Osteoblast (primary cell): ENCODE measurements around the gene TEX36. TPM values are rescaled to one million over a fixed set of nuclear protein-coding genes. Genes with fewer than 3 reads are reported as not detected.
"Not testable (repeated sequence)": the region's sequence is repeated elsewhere in the genome, so short reads cannot be mapped to it uniquely, and the experiment has no call there.

Experiments
- DNase-seq: peaks from one replicate; pipeline ENCODE4 v3.0.0; 2011; ENCODE audit warnings: low spot score, mixed read lengths; ENCODE audit not compliant: insufficient read length; ENCODE audit errors: missing footprints
- H2AFZ ChIP-seq: 2 replicates; pipeline ENCODE4 v1.6.0; 2011; ENCODE audit warnings: mild to moderate bottlenecking, low read length
- H3K27ac ChIP-seq: 2 replicates; pipeline ENCODE4 v1.5.1; 2011; ENCODE audit warnings: mild to moderate bottlenecking, low read depth, low read length, moderate library complexity
- H3K27me3 ChIP-seq: 2 replicates; pipeline ENCODE4 v1.6.0; 2012; ENCODE audit warnings: mild to moderate bottlenecking, control low read depth, inconsistent platforms, low read length, moderate library complexity; ENCODE audit not compliant: insufficient read depth
- H3K36me3 ChIP-seq: 2 replicates; pipeline ENCODE4 v1.5.1; 2011; ENCODE audit warnings: mild to moderate bottlenecking, low read length, control low read depth, moderate library complexity; ENCODE audit not compliant: insufficient read depth
- H3K4me1 ChIP-seq: 2 replicates; pipeline ENCODE4 v1.5.1; 2011; ENCODE audit warnings: mild to moderate bottlenecking, low read length, control low read depth, moderate library complexity; ENCODE audit not compliant: insufficient read depth
- H3K4me2 ChIP-seq: 2 replicates; pipeline ENCODE4 v1.6.0; 2011; ENCODE audit warnings: mild to moderate bottlenecking, low read length; ENCODE audit not compliant: insufficient read depth
- H3K4me3 ChIP-seq: fragments of 200-600 bp; sonication (generic); 3 replicates; pipeline ENCODE4 v1.5.1; 2012; ENCODE audit warnings: mild to moderate bottlenecking, low read length, inconsistent platforms; ENCODE audit not compliant: insufficient read depth
- H3K79me2 ChIP-seq: 2 replicates; pipeline ENCODE4 v1.6.0; 2012; ENCODE audit warnings: mild to moderate bottlenecking, low read length, control low read depth, inconsistent platforms; ENCODE audit not compliant: insufficient read depth
- H3K9me3 ChIP-seq: 2 replicates; pipeline ENCODE4 v1.5.1; 2011; ENCODE audit warnings: low read depth, low read length, control low read depth
- H4K20me1 ChIP-seq: 2 replicates; pipeline ENCODE4 v1.6.0; 2012; ENCODE audit warnings: mild to moderate bottlenecking, low read length, control low read depth; ENCODE audit not compliant: insufficient read depth
- CTCF ChIP-seq: IDR thresholded peaks from 2 replicates; pipeline ENCODE4 v1.5.1; 2011; ENCODE audit warnings: mild to moderate bottlenecking, low read depth, low read length, moderate library complexity; ENCODE audit errors: extremely low read depth
- total RNA-seq: library from RNA; depleted of rRNA; stranded (reverse); fragments of >200 nt; gene quantifications from 2 replicates; pipeline ENCODE4 v1.2.3, GENCODE V29; 2012

Gene TEX36
- total RNA-seq, 1 donor: not detected

- DNase-seq: no peak
- Histone ChIP-seq H3K4me1 (no peaks in the 10 kb centered on the region), H3K9me3 (no peaks in the 10 kb centered on the region), H2AFZ (no peak overlapping the region), H3K4me2 (no peak overlapping the region), H3K4me3 (no peak overlapping the region), H3K27me3 (peaks cover 3% of the 10 kb centered on the region), H3K79me2 (no peaks in the 10 kb centered on the region), H4K20me1 (no peaks in the 10 kb centered on the region), H3K36me3 (no peaks in the 10 kb centered on the region), H3K27ac (no peak overlapping the region)
- TF ChIP-seq CTCF: no peak
These were observed 62.6 kb downstream of the TEX36 start for GRCh38 chr10:125620401-125620800.

- DNase-seq, H3K36me3 ChIP-seq, H3K27ac ChIP-seq, H3K4me1 ChIP-seq, H3K27me3 ChIP-seq, H3K4me3 ChIP-seq, H2AFZ ChIP-seq, H3K79me2 ChIP-seq, H3K9me3 ChIP-seq, H3K4me2 ChIP-seq, H4K20me1 ChIP-seq: not testable (repeated sequence)
These were observed 69.9 kb downstream of the TEX36 start for GRCh38 chr10:125613062-125613461.

- H3K36me3 ChIP-seq: no peaks in the 10 kb centered on the region
- H3K79me2 ChIP-seq: no peaks in the 10 kb centered on the region
- H4K20me1 ChIP-seq: no peaks in the 10 kb centered on the region
- H3K27ac ChIP-seq: no peak overlapping the region
- no peaks in the 10 kb centered on the region for H3K4me1 ChIP-seq
- no peak for DNase-seq
- H3K4me3 ChIP-seq: no peak overlapping the region
- H2AFZ ChIP-seq: no peak overlapping the region
- H3K27me3 ChIP-seq: peaks cover 3% of the 10 kb centered on the region
- no peak overlapping the region for H3K4me2 ChIP-seq
- no peaks in the 10 kb centered on the region for H3K9me3 ChIP-seq
- TF ChIP-seq CTCF: no peak
These were observed 71.2 kb downstream of the TEX36 start for GRCh38 chr10:125611756-125612155.

GRCh38 chr10:125611216-125611615, 71.7 kb downstream of the TEX36 start:
- peaks cover 3% of the 10 kb centered on the region for H3K27me3 ChIP-seq
- no peak overlapping the region for H2AFZ ChIP-seq
- no peak overlapping the region for H3K27ac ChIP-seq
- no peaks in the 10 kb centered on the region for H3K79me2 ChIP-seq
- H3K4me1 ChIP-seq: no peaks in the 10 kb centered on the region
- H3K4me2 ChIP-seq: no peak overlapping the region
- peak; percentile 9 for DNase-seq
- no peak for TF ChIP-seq CTCF
- H3K4me3 ChIP-seq: no peak overlapping the region
- no peaks in the 10 kb centered on the region for H3K36me3 ChIP-seq
- no peaks in the 10 kb centered on the region for H3K9me3 ChIP-seq
- H4K20me1 ChIP-seq: no peaks in the 10 kb centered on the region
